Measurements from ENCODE around the gene SLC44A4.
"Not testable (repeated sequence)": the region's sequence is repeated elsewhere in the genome, so short reads cannot be mapped to it uniquely, and the experiment has no call there.

Gene SLC44A4

DNA sequence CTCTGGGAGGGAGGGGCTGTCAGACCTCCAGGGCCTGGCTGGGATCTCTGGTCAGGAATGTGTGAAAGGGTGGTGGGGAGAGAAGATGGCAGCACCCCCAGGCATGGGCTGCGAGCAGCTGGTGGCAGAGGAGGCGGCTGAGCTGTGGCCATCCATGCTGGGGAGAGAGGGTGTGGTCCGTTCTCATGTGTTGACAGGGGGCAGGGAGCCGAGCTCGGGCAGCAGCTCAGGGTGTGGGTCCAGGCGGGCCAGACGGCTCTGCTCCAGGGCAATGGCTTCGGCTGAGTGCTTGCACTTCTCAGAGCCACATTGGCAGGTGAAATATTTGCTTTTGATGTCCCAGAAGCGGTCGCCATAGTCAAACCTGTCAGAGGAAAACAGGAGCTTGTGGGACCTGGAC lies 1.1 kb upstream of the SLC44A4 start:
- DNase-seq (ENCODE audit: low spot score), result no peak

DNA sequence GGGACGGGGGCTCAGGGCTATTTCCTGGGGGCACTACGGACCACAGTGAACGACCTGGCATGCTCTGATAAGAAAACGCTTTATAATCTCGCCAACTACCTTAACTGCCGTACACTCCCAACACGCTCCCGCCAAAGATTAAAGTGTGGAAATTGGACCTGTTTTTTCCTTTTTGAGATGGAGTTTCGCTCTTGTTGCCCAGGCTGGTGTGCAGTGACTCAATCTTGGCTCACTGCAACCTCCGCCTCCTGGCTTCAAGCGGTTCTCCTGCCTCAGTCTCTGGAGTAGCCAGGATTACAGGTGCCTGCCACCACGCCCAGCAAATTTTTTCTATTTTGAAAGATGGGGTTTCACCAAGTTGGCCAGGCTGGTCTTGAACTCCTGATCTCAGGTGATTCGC lies 346 bp upstream of the SLC44A4 start:
- no peak for DNase-seq (ENCODE audit: low spot score)

DNA sequence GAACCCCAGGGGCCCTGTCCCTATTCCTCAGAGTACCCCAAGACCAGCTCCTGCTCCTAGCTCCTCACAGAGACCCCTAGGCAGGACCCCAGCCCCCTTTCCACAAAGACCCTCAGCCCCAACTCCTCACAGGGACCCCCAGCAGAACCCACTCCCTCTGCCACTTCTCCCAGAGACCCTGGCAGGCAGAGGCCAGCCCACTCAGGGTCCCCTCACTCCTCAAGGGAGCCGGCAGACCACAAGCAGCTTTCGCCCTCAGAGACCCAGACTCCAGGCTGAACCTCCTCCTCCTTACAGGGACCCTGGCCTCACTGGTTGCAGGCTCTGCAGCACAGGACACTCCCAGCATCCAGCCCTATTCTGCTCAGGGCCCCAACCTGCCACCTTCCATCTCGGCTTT lies 575 bp downstream of the SLC44A4 start:
- no peak for DNase-seq (ENCODE audit: low spot score)

DNA sequence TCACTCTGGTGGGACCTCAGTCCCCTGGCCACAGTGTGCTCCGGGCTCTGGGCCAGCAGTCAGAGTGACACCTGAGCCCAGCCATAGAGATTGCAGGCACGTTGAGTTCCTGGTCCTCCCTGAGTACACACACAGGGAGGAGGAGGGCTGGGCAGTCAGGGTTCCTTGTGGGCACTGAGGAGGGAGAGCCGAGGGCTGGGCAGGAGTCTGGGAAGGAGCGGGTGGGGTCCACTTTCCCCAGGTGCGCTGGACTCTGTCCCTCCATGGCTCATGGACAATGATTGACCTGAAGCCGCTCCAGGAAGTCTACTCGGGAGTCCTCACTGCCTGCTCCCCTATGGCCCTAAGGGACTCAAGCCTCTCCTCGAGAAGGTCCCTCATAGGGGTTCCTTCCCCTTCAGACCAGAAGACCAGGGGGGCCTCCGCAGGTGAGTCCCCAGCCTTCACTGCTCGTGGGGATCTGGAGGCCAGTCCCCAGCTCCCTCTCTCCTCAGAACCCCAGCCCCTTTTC lies 1.1 kb downstream of the SLC44A4 start:
- no peak for DNase-seq (ENCODE audit: low spot score)

DNA sequence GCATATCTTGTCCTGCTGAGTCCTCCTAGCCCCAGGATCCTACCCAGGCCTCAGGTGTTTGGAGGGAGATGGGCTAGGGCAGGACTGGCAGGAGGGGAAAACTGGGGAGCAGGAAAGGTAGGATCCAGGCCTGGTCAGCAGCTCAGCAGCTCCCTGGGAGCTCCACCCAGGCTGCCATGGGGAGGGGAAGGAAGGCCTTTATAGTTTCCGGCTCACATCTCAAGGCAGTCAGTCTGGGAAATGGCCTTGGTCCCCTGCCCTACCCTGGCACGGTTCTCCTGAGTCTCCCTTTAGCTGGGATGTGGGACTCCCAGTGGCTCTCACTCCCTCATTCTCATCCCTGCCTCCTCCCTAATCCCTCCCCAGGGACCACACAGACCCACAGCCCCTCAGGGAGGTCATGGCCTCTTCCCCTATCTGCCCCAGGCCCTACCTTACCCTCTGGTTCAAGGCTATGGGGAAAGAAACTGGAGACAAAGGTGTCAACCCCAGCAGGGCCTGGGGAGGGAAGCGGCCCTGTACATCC lies 1.6 kb downstream of the SLC44A4 start:
- DNase-seq (ENCODE audit: low spot score), result no peak

DNA sequence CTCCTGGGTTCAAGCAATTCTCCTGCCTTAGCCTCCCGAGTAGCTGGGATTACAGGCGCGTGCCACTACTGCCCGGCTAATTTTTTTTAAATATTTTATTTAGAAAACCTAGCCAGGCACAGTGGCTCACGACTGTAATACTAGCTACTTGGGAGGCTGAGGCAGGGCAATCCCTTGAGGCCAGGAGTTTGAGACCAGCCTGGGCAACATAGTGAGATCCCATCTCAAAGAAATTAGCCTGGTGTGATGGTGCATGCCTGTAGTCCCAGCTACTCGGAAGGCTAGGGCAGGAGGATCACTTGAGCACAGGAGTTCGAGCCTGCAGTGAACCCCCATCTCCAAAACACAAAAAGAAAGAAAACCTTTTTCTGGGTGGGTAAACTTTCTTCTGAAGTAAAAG lies 2.4 kb downstream of the SLC44A4 start:
- no peak for DNase-seq (ENCODE audit: low spot score)

DNA sequence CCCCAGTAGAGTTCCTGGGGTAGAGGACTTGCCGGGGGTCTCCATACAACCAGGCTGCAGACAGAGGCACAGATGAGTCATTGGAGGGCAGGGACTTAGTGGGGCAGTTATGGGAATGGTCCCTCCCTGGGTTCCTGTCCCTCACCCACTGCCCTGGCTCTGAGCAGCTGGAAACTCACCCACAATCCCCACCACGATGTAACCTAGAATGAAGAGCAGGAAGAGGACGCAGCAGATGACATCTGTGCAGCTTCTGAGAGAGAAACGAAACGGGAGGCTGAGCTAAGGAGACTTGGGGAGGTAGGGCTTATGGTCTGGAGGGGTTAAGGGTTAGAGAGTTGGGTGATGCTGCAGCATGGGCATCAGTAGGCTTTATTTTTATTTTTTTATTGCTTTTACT lies 2.9 kb downstream of the SLC44A4 start:
- no peak for DNase-seq (ENCODE audit: low spot score)

DNA sequence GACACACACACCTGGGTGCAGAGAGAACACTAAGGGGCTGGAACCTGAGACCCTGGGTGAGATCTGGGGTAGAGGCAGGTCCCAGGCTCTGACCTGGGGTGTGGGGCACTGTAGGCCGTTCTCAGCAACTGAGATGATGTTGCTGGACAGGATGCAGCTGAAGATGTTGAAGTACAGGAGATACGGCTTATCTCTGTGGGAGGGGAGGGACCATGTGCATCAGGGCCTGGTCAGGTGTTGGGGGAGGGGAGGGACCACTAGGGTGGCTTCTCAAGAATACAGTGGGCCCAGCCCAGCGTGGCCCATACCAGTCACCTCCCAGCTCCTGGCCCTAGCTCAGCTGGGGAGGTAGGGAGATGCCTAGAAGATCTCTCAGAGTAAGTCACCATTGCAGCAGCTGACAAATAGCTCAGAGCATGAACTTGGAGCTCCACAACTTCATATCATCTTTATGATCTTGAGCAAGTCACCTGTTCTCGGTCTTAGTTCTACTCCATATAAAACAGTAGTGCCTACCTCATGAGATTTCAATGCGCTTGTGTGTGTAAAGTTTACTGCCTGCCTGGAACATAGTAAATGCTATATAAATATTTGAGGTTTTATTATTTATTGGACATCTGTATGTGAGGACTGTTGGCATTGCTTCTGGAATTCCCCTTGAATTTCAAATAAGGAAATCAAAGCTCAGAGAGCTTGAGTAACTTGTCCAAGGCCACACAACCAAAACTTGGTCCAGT lies 3.8 kb downstream of the SLC44A4 start:
- DNase-seq (ENCODE audit: low spot score), result no peak

DNA sequence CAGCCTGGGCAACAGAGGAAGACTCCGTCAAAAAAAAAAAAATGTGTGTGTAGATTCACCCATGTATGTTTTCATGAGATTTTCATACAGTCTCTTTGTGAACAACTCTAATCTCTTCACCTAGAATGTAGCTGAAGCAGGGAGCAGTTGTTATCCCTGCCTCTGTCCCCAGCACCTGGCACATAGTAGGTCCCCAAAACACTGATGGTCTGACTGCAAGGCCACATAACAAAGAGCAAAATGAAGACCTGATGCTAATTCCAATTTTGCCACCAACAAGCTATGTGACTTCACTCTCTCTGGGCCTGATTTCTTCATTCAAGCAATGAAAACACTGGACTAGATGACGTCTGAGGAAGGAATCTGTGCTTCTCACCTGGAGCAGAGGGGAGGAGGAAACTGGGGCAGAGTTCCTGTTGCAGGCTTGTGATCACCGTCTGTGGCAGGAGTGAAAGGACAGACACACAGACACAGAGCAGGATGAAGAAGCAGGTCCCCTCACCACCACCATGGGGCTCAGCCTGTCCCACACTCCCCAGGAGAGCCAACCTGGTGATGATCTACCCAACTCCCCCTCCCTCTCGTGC lies 4.6 kb downstream of the SLC44A4 start:
- DNase-seq (ENCODE audit: low spot score), result no peak

DNA sequence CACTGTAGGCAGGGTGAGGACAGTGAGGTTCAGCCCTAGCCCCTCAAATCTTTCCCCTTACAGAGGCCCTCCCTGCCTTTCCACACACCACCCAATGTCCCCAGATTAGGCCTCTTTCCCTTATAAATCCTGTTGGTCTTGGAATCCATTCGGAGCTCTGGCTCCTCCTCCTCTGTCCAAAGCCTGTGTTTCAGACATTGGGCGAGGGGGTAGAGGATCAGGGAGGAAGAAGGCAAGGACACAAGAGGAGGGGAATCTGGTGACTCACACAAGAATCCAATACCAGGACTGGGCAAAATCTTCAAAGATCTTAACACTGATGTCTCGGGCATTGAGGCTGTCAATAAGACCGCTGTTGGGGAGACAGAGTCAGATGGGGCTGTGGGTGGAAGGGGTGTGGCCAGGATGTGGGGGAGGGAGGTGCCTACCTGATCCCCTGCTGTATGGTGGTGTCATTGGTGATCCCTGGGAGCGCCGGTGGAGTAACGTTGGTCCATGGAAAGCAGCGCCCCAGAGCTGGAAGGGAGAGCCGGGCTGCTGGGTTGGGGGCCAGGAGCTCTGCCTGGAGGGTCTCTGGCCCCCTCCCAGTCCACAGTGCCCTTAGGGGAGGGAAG lies 7.6 kb downstream of the SLC44A4 start:
- DNase-seq (ENCODE audit: low spot score), result no peak

DNA sequence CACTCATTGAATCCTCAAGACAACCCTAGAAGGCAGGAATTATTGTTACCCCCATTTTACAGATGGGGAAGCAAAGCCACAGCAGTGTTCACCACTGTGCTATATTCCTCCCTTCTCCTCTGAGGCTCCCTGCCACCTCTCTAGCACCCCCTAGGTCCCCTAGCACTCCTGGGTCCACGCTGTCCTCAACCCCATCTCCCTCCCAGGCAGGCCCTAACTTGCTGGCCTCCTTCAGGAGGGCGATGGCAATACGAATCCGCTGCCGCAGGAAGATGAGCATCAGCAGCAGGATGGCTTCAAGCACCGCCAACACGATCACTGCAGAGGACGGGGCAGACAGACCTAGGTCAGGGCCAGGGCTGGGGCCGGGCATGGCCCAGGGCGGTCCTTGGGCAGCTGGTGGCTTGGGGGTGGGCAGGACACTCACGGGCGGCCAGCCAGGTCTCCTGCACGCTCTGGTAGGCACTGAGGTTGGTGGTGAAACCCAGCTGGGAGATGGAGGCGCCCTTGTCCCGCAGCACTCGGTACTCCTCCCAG lies 8.3 kb downstream of the SLC44A4 start:
- DNase-seq (ENCODE audit: low spot score), result no peak

DNA sequence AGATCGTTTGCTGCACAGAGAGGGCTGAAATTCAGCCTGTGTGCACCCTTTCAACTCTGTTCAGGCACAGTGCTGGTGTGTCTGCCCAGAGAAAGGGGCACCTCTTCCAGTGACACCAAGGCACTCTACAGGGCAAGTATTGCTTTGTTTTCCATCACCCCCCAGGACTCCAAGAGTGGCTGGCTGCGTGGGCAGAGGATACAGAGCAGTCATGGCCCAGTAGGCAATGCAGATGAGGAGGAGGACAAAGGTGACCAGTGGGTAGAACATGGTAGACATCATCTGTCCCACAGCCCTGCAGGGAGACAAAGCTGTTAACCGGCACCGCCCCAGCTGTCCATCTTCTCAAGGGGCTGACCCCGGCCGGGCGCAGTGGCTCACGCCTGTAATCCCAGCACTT lies 9.5 kb downstream of the SLC44A4 start:
- DNase-seq (ENCODE audit: low spot score), result no peak

DNA sequence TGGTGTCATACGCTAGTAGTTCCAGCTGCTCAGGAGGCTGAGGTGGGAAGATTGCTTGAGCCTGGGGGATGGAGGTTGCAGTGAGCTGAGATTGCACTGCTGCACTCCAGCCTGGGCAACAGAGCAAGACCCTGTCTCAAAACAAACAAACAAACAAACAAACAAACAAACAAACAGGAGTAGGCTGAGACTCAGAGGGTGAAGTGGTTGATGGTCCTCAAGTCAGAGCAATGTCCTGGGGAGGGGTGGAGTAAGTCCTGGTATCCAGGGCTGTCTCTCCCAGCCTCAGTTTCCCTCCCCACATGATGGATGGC lies 10.2 kb downstream of the SLC44A4 start:
- DNase-seq (ENCODE audit: low spot score), result not testable (repeated sequence)

DNA sequence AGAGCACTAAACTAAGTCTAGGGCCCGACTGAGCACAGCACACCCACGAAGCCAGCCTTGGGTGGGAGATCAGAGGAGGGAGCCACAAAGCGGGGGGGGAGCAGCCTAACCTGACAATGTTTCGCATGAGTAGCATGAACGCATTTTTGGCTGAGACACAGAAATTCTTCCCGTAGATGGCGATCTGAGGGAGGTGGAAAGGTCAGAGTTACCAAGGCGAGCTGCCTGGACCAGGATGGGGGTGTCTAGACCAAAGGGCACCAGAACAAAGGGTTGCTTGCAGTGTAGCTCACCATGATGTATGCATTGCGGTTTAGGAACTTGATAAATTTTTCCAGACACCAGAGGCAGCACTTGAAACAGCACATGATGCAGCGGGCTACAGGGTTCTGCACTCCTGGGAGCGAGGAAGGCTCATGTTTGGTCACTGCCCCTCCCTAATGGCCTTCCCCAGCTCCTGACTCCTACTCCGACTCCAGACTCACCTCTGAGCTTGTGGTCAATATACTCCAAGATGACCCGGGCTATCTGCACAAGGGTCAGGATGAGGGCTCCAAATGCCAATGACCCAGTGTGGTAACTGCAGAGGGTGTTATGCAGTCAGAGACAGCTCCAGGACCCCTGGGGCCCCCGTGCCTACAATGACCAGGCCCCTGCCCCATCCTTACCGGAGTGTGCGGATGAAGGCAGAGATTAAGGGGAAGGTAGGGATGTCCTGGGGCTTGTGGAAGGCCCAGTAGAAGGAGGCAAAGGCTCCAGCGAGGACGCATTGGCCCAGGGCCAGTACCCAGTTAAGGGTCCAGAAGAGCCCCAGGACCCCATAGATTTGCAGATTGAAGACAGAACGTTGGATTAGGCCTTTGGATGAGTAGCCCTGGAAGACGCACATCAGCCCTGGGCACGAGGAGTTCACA lies 13.3 kb downstream of the SLC44A4 start:
- no peak for DNase-seq (ENCODE audit: low spot score)

DNA sequence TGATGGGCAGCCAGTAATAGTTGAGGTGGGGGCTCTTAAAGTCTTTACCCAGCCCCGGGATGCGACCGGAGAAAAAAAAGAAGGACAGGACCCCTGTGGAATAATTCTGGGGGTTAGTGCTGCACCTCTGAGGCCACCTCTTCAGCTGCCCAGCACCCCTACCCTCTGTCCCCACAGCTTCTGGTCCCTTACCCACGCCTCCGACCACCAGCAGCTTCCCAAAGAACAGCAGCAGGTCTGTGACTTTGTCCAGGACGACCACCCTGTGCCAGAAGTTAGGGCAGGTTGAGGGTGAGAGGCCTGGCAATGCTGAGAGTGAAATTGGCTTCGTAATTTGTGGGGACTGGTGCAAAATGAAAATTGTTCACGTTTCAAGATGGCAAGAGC lies 14.0 kb downstream of the SLC44A4 start:
- DNase-seq (ENCODE audit: low spot score), result no peak

DNA sequence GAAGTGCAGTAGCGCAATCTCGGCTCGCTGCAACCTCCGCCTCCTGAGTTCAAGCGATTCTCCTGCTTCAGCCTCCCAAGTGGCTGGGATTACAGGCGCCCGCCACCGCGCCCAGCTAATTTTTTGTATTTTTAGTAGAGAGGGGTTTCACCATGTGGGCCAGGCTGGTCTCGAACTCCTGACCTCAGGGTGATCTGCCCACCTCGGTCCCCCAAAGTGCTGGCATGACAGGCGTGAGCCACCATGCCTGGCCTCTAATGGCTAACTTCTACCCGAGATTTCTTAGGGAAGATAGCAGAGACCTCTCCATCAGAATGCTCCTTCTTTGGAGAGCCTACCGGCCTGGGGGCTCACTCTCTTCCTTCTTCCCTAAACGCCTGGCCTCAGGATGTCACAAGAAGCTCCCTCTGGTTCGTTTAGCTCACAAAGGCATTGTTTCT lies 14.7 kb downstream of the SLC44A4 start:
- not testable (repeated sequence) for DNase-seq (ENCODE audit: low spot score)

DNA sequence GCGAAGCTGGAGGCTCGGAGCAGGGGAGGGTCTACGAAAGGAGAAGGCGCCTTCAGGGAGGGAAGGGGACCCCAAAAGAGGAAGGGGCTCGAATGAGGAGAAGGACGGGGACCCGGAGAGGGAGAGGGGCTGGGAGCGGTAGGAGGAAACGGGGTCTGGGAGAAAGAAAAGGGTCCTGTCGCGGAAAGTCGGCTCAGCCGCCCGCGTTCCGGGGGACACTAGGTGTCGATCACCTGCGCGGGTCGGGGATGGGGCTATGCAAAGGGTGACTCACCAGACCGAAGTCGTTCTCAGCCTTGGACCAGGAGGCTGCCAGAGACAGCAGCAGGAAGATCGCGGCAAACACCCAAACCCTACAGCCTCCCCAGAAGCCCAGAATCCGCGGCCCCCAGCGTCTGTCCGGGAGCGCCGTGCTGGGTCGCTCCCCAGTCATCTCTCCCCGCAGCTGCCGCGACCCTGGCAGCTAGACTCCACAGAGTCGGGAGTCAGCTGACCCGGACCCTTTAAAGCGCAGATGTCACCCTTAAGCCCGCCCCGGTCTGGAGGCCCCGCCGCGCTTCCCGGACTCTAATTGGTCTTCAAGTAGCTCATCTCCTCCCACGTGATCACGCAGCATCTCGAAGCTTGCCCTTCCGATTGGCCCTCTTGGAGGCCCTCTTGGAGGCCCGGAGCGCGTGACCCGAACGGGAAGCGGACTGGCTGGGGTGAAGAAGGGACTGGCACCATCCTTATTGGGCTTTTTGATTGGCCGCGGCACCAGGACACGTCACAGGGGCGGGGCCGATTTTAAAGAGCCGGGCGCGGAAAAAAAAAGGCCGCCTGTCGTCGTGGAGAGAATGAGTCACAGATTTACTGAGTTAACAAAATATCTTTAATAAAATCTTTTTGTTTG lies 16.2 kb downstream of the SLC44A4 start, which contains the start of gene NEU1:
NEU1 (minus strand) TSS at position 478 of the 892 bp plus-strand sequence; CDS start at position 433, 45 bp downstream.
- DNase-seq (ENCODE audit: low spot score), result peak; percentile 100

DNA sequence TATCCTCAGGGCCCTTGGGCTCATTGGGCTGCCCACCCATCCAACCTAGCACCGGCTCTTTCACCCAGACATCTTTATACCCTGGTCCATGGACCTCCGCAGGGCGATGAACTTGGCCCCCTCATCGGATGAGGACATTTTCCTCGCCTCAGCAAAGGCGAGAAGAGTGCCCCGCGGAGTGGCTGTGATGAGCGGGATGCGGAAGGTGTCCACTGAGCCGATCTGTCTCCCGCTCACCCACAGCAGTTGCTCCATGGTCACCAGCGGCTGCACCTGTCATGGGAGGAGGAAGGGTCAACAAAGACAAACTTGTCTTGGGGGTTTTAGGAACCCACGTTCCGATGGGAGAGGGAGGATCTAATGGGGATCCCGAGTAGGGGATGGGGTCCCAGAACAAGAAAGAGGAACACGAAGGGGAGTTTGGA lies 16.9 kb downstream of the SLC44A4 start:
- DNase-seq (ENCODE audit: low spot score), result no peak

DNA sequence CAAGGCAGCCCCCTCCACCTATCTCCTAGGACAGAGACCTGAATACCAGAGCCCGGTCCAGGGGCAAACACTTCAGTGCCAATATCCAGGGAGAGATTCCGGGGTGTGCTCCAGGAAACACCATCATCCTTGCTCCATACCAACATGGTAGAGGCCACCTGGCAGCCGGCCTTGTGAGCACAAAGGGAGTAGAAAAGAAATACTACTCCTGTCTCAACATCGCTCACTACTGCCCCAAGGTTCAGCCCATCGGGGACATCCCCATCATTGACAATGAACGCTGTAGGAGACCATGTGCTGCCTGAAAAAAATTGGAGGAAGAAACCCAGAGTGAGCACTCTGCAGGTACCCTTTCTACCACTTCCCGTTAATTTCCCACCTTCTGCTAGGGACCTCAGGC lies 17.6 kb downstream of the SLC44A4 start:
- DNase-seq (ENCODE audit: low spot score), result no peak

DNA sequence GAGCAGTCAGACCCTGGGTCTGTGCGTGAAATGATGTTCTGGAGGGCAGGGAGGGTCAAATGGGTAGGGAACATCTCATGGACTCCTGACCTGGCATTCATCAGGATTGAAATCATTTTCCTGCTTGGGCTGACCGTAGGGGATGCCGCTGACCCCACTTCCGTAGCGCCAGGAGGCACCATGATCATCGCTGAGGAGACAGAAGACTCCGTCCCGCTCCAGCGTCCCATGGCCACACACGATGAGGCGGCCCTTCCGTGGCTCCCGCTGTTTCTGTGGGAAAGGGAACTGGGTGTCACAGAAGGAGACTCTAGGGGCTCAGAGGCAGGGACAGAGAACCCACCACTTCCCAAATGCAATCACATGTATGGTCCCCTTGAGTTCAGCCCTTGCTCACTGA lies 18.4 kb downstream of the SLC44A4 start:
- DNase-seq (ENCODE audit: low spot score), result no peak

DNA sequence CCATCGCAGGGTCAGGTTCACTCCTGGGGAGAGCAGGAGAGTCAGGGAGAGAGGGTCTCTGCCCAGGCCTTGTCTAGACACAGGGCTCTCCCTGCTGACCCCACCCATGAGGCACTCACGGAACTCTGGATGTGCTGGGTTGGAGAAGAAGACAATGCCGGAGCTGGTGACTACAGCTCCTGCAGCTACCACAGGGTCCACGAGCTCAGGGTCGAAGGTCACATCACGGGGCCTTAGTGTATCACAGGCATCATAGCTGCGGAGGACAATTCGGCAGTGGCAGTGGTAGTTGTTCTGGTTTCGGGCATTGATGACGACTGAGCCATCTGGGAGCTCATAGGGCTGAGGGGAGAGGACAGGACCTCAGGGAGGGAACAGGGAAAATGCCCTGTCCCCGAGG lies 18.9 kb downstream of the SLC44A4 start:
- no peak for DNase-seq (ENCODE audit: low spot score)

Measured in activated CD4-positive, alpha-beta T cell treated with anti-CD3 and anti-CD28 coated beads, Interleukin-2, Interleukin-4, amounts not matched to agents 100 ng/mL and 50 ng/mL, durations not matched to agents 16 hours and 8 hours (primary cell).